ENCODE results near the gene NAGS. TPM values are rescaled to one million over a fixed set of nuclear protein-coding genes. Genes with fewer than 3 reads are reported as not detected.
"Not testable (repeated sequence)": the region's sequence is repeated elsewhere in the genome, so short reads cannot be mapped to it uniquely, and the experiment has no call there.

The NAGS gene
- total RNA-seq, 1 donor, result 0.42 TPM

GRCh38 chr17:44034688-44035087 lies 30.3 kb downstream of the NAGS start:
- not testable (repeated sequence) for H3K27me3 ChIP-seq (ENCODE audit: insufficient read depth, low read length); H3K9me3 ChIP-seq (ENCODE audit: low read depth, low read length); H3K4me1 ChIP-seq (ENCODE audit: insufficient read depth, low read length); H3K4me3 ChIP-seq (ENCODE audit: low read length)

- Histone ChIP-seq H3K4me3 (ENCODE audit: low read length) (no peak overlapping the region), H3K27me3 (ENCODE audit: insufficient read depth, low read length) (no peaks in the 10 kb centered on the region), H3K9me3 (ENCODE audit: low read depth, low read length) (no peaks in the 10 kb centered on the region), H3K4me1 (ENCODE audit: insufficient read depth, low read length) (peaks cover 5% of the 10 kb centered on the region)
Observed at GRCh38 chr17:44037471-44037870, 33.0 kb downstream of the NAGS start.

DNA sequence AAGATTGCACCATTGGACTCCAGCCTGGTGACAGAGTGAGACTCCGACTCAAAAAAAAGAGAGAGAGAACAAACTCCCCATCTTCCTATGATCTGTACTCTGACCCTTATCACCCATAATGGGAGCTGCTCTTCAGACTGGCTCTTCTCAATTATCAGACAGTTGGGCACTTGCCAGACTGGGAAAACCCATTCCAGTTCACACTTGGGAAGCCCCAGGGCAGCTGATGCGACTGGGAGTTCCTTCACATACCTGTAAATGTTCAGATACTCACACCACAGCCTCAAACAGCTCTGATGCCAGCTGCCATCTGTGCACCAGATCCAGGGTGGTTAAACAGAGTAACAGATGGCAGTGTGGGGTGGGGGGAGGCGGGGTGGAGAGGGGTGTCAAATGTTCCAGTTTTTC lies 34.2 kb downstream of the NAGS start:
- Histone ChIP-seq H3K4me3 (ENCODE audit: low read length) (no peak overlapping the region), H3K4me1 (ENCODE audit: insufficient read depth, low read length) (peaks cover 15% of the 10 kb centered on the region), H3K27me3 (ENCODE audit: insufficient read depth, low read length) (no peaks in the 10 kb centered on the region), H3K9me3 (ENCODE audit: low read depth, low read length) (no peaks in the 10 kb centered on the region)

GRCh38 chr17:44039829-44040635 lies 35.6 kb downstream of the NAGS start:
- H3K4me1 ChIP-seq (ENCODE audit: insufficient read depth, low read length), result peaks cover 21% of the 10 kb centered on the region
- no peaks in the 10 kb centered on the region for H3K27me3 ChIP-seq (ENCODE audit: insufficient read depth, low read length)
- H3K9me3 ChIP-seq (ENCODE audit: low read depth, low read length), result no peaks in the 10 kb centered on the region
- no peak overlapping the region for H3K4me3 ChIP-seq (ENCODE audit: low read length)

DNA sequence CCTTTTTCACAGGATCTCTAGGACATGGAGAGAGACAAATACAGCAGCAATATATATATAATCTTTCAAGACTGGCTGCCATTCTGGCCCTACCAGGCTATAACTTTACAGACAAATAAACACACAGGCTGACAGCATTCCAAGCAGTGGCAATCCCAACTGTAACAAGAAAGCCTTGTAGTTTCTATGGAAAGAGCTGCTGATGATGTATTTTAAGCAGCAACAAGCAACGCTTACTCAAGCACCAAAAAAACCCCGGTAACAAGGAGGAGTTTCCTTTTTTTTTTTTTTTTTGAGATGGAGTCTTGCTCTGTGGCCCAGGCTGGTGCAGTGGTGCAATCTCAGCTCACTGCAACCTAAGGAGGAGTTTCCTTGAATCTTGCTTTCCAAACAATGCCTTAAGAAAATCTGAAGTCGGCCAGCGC lies 38.9 kb downstream of the NAGS start:
- Histone ChIP-seq H3K27me3 (ENCODE audit: insufficient read depth, low read length) (no peaks in the 10 kb centered on the region), H3K9me3 (ENCODE audit: low read depth, low read length) (no peaks in the 10 kb centered on the region), H3K4me3 (ENCODE audit: low read length) (no peak overlapping the region), H3K4me1 (ENCODE audit: insufficient read depth, low read length) (peaks cover 21% of the 10 kb centered on the region)

GRCh38 chr17:44044071-44044470 lies 39.6 kb downstream of the NAGS start:
- Histone ChIP-seq H3K4me1 (ENCODE audit: insufficient read depth, low read length) (peaks cover 21% of the 10 kb centered on the region), H3K27me3 (ENCODE audit: insufficient read depth, low read length) (no peaks in the 10 kb centered on the region), H3K4me3 (ENCODE audit: low read length) (no peak overlapping the region), H3K9me3 (ENCODE audit: low read depth, low read length) (no peaks in the 10 kb centered on the region)

GRCh38 chr17:44045486-44045885 lies 41.1 kb downstream of the NAGS start:
- H3K4me3 ChIP-seq (ENCODE audit: low read length), result no peak overlapping the region
- peaks cover 21% of the 10 kb centered on the region for H3K4me1 ChIP-seq (ENCODE audit: insufficient read depth, low read length)
- H3K9me3 ChIP-seq (ENCODE audit: low read depth, low read length), result no peaks in the 10 kb centered on the region
- H3K27me3 ChIP-seq (ENCODE audit: insufficient read depth, low read length), result no peaks in the 10 kb centered on the region

- H3K9me3 ChIP-seq (ENCODE audit: low read depth, low read length); H3K4me3 ChIP-seq (ENCODE audit: low read length); H3K27me3 ChIP-seq (ENCODE audit: insufficient read depth, low read length): not testable (repeated sequence)
- peaks cover 21% of the 10 kb centered on the region for H3K4me1 ChIP-seq (ENCODE audit: insufficient read depth, low read length)
Observed at GRCh38 chr17:44046893-44047292, 42.5 kb downstream of the NAGS start.

- Histone ChIP-seq H3K9me3 (ENCODE audit: low read depth, low read length) (no peaks in the 10 kb centered on the region), H3K4me1 (ENCODE audit: insufficient read depth, low read length) (peaks cover 2% of the 10 kb centered on the region), H3K27me3 (ENCODE audit: insufficient read depth, low read length) (no peaks in the 10 kb centered on the region), H3K4me3 (ENCODE audit: low read length) (no peak overlapping the region)
Observed at GRCh38 chr17:44049294-44050060, 45.1 kb downstream of the NAGS start.

- H3K4me3 ChIP-seq (ENCODE audit: low read length), result no peak overlapping the region
- no peaks in the 10 kb centered on the region for H3K9me3 ChIP-seq (ENCODE audit: low read depth, low read length)
- no peaks in the 10 kb centered on the region for H3K4me1 ChIP-seq (ENCODE audit: insufficient read depth, low read length)
- no peaks in the 10 kb centered on the region for H3K27me3 ChIP-seq (ENCODE audit: insufficient read depth, low read length)
Observed at GRCh38 chr17:44053125-44053872, 48.9 kb downstream of the NAGS start.

Other genes starting within 250 kb of the NAGS start
- gene SOST, start 245.8 kb upstream of the NAGS start, total RNA-seq, result not detected
- 16.6 TPM for gene DUSP3, start 225.6 kb upstream of the NAGS start, total RNA-seq
- not detected for gene CFAP97D1, start 224.2 kb upstream of the NAGS start, total RNA-seq
- 0.21 TPM for gene MPP3, start 171.5 kb upstream of the NAGS start, total RNA-seq
- not detected for gene CD300LG, start 157.4 kb upstream of the NAGS start, total RNA-seq
- gene MPP2, start 97.1 kb upstream of the NAGS start, total RNA-seq, result 1.4 TPM
- gene PPY, start 62.1 kb upstream of the NAGS start, total RNA-seq, result not detected
- not detected for gene PYY, start 50.7 kb upstream of the NAGS start, total RNA-seq
- 21.0 TPM for gene TMEM101, start 10.3 kb downstream of the NAGS start, total RNA-seq
- gene LSM12, start 62.0 kb downstream of the NAGS start, total RNA-seq, result 44.4 TPM
- 5.0 TPM for gene G6PC3, start 66.1 kb downstream of the NAGS start, total RNA-seq
- 69.3 TPM for gene HDAC5, start 119.0 kb downstream of the NAGS start, total RNA-seq
- gene HROB, start 137.3 kb downstream of the NAGS start, total RNA-seq, result 1.3 TPM
- not detected for gene ASB16, start 166.1 kb downstream of the NAGS start, total RNA-seq
- gene TMUB2, start 182.3 kb downstream of the NAGS start, total RNA-seq, result 20.4 TPM
- 44.7 TPM for gene ATXN7L3, start 195.3 kb downstream of the NAGS start, total RNA-seq
- gene UBTF, start 215.1 kb downstream of the NAGS start, total RNA-seq, result 56.4 TPM